GM21825 (cell line): ENCODE measurements around the gene GPR84.

Experiments used
- ATAC-seq: cut with Tn5 transposase; IDR thresholded peaks from one replicate; pipeline ENCODE4 v1.9.1; 2021; ENCODE audit warnings: mild to moderate bottlenecking, moderate library complexity; ENCODE audit not compliant: unreplicated experiment

GPR84 gene

DNA sequence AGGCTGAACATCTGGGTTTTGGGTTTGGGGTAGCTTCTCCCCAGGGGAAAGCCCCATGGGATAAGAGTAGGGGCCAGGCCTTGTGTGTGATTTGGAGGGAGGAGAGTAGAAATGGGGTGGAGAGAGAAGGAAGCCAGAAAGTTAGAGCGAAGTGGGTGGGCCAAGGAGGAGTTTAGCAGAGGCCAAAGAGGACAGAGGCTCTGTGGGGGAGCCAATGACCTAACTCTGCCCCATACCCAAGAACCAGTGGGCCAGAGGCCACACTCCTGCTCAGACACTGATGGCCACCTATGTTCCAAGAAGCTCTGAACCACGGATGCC is 10.9 kb upstream of the GPR84 start:
- no peak for ATAC-seq

DNA sequence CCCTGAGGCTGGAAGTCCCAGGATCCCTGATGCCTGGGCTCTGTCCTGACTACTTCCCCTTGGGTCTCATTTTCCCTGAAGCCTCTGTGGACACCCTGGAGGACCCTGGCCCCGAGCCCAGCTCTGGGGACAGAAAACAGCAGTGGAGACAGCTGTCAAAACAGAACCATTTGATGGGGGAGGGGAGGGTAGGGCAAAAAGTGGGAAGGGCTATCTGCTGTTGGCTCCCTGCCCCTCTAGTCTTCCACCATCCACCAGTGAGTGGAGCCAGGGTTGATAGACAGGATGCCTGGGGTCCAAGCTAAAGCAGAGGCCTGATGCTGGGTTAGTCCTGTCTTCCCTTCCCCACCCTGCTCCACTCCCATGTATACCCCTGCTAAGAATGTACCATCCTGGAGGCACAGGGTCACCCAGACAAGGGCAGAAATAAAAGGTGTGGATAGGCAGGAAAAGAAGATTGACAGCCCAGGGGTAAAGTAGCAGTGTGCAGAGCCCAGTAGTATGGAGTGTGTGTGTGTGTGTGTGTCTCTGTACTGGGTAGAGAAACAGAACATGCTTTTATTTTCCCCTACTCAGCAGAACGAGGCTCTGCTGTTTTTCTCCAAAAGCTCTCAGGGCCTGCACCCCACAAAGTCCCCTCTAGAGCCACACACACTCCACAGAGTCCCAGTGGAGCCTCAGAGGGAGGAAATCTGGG is 10.4 kb upstream of the GPR84 start:
- no peak for ATAC-seq

DNA sequence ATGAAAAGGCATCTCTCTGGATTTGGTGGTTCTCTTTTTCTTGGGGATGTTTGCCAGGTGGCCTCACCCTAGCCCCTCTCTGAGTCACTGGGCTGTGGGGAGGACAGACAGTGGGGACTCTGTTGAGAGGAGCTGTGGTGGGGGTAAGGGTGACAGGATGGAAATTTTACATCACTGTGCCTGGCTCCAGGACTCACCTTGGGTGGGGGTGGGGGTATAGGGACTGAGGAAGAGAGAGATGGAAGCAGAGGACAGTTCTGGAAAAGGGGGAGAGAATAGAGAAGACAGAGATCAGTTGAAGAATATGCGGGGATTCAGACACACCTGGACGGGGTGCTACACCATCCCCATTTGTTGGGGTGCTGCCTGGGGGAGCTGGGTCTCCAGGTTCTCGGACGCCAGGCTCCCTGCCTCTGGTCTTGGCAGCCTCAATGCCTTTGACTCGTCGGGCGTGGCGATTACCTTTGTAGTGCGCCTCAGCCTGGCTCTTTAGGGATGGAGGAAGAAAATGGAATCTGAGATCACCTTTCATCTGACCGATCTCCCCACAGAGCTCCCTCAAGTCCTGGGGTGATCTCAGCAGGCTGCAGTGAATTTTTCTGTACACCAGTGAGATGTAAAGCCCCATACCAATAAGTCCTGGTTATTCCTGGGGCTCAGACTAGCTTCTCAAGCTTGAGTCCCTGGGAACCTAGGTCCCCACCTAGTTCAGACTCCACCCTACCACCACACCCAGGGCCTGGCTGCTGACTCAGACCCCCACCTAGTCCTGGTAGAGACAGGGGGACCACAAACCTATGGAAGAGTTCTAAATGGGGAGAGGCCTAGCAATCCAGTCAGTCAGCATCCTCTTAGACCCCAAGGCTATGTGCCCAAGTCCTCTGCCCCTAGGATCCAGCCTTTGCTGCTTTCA is 9.6 kb upstream of the GPR84 start:
- ATAC-seq, result no peak

DNA sequence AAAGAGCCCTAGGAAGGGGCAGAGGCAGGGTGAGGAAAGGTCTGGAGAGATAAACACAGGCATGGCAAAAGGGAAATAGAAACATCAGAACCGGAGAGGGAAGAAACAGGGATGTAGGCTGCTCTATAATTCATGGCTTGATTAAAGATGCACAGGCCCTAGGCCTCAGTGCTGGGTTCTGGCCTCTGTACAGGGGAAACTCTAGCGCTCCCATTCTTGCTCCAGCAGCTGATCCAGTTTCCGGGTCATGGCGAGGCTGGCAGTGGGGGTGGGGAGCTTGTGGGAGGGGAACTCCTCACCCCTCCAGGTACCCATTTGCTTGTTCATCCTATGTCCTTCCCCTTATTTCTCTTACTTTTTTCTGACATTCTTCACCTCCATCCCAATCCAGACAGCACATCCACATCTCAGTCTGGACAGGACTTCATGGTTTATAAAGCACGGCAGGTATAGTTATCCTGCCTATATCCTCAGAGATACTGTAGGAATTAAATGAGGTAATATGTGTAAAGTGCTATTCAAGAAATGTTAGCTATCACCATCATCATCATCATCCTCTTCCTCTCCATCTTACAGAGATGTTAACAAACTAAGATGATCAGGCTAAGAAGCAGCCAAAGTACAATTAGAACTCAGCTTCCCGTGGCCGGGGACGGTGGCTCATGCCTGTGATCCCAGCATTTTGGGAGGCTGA is 8.0 kb upstream of the GPR84 start:
- ATAC-seq, result no peak

DNA sequence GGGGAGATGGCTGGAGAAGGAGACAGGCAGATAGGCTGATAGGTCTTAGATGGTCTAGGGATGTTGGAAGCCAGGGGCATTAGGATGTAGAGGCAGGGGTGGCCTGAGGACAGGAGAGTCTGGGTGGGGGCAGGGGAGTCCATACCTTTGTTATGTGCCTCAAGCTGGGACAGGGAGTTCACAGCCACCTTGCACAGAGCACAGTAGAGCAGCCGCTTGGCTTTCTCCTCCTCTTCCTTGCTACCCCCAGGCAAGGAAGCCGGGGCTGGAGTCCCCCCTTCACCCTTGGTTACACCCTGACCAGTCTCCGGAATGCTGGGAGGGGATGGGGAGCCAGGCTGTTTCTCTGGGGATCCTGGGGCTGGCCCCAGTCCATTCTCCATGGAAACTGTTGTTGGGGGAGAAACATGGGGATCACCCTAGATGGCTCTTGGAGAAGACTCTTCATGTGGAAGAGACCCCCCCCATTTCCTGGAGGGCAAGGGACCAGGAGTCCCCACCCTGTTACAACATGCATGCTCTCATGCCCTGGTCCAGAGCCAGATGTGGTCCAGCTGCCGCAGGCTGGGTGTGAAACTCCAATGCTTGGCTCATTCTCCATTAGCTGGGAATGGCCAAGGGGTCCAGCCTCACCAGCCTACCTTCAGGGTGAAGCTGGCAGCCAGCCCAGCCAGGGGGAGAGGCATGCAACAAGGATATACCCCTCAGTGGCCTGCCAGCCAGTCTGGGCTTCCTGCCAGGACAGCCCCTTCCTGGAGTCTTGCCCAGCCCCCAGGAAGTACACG is 7.2 kb upstream of the GPR84 start:
- no peak for ATAC-seq

DNA sequence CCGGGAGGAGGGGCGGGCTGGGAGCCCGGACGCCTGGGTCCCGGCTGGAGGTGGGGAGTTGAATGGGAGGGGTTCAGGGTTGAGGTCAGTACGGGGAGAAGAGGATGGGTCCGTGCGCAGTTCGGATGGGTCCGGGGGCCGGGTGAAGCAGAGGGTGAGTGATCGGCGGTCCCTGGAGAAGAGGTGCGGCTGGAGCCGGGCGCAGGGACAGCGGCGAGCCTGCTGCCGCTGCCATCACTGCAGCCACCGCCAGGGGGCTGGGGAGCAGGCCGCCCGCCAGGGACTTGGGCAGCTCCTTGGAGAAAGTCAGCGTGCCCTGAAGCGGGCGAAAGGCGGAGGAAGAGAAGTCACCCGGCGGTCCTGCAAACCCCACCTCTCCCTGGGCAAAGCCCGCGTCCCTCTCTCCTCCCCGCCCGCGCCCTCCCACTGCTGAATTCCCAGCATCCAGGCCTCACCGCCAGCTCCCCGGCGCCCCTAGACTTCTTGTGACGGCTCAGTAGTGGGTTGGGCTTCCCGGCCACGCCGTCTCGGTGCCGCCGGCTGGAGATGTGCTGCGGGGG is 6.0 kb upstream of the GPR84 start:
- no peak for ATAC-seq

DNA sequence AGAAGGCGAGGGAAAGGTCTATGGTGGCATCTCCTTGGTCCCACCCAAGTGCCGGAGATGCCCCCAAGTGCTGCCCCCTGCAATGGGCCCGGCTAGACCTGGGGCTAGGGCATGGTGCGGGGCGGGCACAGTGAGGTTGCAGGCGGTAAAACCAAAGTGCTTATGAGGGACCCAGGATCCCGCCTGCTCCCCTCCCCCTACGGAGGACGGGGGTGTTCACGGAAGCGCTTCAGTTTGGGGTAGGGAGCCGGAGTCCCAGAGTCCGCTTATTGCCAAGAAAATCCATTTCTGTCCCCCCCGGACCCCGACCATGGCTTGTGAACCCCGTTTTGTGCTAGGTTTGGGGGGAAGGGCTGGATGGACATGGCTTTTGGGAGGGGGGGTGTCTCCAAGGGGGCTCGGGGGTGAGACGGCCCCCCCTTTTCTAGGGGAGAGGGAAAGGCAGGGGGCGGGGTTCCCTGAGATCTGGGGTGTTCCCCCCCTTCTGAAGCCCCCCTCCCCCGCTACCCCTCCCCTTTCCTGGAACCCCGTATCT is 5.4 kb upstream of the GPR84 start:
- ATAC-seq, result no peak

DNA sequence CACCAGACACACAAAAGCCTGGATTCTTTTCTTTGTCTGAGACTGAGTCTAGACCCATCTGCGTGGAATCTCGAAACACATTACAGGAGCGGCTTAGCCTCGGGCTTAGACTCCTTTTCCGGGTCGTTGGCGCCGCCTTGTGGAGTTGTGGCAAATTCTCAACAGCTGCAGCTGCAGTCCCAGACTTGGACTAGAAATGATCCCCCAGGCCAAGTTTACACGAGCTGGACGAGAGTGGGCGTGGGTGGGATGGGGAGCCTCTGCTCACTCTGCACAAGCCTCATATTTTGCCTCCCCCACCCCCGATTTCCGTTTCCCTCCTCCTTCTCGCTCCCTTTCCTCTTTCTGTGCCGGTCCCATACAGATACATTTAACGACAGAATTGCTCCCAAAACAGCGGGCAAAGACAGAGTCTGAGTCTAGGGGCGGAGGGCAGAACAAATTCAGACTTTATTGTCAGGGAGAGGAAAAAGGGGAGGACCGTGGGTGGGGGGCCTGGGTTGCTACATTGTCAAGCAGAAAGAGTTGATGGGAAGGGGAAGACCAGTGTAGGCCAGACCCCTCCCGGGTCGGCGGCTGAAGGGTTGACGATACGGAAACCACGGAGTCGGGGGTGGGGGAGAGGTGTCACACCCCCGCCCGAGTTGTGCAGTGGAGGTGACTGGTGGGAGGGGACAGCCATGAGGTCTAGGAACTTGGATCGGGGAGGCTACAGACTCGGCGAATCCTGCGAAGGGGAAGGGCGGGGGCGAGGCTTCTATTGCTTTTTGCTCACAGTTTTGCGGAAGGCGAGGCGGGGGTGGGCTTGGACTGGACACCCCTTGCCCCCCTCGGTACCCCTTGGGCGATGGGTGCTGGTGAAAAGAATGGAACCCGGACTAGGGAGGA is 4.7 kb upstream of the GPR84 start:
- peak; percentile 63 for ATAC-seq

DNA sequence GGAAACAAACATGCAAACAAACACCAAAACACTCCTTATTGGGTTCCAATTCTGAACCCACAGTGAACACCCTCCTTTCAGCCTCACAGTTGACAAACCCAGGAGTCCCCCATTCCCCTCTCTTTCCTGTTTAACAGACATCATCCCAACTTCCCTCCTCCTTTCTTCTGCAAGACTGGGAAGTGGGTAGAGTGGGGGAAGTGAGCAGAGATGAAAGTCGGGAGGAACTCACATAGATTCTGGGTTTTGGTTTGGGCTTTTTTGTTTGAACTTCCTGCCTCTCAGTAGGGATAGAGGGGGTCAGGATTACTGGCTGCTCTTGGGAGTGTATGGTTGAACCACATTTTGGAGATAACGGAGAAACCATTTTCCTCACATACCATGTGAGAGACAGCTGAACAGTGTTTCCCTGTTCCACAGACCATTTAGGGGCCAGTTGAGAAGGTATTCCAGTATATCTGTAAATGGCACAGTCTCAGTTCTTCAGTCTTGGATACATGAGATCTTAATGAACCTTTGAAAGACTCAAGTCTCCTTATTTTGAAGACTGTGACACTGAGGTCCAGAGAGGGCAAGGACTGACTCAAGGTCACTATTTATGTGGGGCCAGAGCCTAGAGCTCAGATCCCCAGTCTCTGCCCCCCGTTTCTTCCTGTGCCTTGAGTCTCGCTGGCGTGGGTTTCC is 3.9 kb upstream of the GPR84 start:
- ATAC-seq, result no peak

DNA sequence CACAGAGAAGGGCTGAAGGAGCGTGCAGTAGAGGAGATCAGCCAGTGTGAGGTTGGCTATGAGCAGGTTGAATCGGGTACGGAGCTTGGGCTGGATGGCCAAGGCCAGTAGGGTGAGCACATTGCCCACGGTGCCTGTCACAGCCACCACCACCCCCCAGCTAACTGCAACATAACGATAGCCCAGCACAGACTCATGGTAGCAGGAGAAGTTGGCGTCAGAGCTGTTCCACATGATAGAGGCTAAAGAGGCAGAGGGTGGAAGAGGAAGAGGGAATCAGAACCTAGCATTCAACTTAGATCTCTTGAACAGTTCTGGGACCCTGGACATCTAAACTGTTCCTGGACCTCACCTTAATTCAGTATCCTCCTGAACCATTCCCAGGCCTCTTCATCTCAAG is 668 bp downstream of the GPR84 start:
- ATAC-seq, result no peak

DNA sequence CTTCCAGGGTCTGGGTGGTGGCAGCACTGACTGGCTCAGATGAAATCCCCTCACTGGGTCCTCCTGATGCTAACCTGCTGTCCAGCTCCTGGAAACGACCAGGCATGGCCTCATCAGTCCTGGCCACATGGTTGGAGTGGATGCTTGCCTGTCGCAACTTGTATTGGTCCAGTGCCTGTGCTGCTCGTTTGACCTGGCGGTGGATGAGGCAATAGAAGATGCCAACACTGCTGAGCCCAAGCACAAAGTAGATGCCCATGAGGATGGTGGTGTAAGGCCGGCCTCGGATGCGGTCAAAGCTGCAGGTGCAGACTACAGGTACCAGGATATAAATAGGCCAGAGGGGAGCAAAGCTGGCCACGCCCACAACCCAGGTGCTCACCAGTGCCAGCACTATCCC is 1.2 kb downstream of the GPR84 start:
- ATAC-seq, result no peak

DNA sequence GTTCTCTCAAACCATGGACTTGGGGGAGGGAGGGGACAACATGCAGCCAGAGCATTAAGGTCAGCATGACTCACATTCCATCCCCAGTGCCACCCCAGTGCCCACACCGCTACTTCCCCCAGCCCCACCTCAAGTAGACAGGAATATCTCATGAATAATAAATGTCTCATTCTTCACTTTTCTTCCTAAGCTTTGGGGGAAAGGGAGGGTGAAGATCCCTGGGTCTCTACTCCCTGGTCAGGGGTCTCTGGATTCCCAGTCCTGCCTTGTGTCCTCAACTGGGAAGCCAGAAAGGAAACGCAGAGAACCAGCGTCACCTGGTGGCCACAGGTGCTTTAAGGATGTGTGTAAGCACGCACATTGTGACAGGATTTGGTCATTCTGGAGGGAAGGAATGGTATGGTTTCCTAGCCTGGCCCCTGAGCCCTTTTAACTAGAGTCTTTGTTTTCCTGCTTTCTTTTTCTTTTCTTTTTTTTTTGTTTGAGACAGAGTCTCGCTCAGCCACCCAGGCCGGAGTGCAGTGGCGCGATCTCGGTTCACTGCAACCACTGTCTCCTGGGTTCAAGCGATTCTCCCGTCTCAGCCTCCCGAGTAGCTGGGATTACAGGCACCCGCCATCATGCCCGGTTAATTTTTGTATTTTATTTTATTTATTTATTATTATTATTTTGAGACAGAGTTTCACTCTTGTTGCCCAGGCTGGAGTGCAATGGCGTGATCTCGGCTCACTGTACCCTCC is 3.4 kb downstream of the GPR84 start:
- no peak for ATAC-seq

DNA sequence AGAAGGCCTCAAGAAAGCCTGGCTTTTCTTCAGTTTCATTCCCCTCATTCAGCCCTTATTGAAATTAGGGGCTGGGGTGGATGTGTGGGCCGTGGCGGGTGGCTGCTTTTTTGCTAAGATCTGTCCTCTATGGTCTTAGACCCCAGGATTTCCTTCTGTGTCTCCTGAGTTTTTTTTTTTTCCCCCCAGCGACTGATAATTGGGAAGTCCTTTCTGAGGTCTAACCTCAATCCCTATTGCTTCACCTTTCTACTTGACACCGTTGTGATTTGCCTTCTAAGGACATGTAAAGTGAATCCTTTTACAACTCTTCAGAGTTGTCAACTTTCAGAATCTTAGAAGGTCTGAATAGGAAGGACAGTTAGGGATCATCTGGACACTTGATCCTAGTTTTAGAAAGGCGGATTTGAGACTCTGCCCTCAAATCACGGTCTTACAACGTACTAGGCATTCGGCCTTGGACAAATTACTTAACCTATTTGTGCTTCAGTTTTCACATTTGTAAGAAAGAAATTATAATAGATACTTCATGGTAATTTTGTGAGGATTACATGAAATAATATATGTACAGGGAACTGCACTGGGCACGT is 4.4 kb downstream of the GPR84 start:
- no peak for ATAC-seq

DNA sequence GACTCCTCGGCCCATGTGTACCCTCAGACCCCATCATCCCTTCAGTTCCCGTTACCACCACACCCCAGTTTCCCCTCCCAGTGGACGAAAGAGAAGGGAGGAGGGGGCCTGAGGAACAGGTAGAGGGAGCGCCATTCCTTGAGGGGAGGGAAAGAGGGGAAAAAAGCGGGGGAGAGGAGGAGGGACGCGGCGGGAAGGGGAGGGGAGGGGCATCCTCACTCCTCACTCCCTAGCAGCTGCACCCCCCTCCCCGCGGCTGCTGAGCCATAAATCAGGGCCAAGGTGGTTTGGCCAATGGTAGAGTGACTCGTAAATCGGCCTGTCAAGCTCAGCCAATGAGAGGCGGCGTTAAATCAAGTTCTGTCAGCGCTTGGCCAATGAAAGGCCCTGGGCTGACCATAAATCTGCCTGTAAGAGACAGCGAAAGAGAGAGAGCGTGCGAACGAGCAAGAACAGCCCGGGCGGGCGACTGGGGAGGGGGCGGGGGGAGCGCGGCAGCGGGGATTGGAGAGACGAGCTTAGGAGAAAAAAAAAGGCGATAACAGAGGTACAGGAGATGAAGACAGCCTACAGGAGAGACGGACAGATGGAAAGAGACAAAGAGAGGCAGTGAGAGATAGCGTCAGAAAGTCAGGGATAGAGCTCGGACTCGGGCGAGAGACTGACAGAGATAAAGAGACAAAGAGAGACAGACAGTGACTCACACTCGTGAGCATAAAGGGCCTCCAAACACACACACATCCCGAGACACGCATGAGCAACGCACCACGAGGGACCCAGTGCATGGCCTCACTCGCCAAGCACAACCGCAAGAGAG is 5.1 kb downstream of the GPR84 start:
- ATAC-seq, result peak; percentile 91

DNA sequence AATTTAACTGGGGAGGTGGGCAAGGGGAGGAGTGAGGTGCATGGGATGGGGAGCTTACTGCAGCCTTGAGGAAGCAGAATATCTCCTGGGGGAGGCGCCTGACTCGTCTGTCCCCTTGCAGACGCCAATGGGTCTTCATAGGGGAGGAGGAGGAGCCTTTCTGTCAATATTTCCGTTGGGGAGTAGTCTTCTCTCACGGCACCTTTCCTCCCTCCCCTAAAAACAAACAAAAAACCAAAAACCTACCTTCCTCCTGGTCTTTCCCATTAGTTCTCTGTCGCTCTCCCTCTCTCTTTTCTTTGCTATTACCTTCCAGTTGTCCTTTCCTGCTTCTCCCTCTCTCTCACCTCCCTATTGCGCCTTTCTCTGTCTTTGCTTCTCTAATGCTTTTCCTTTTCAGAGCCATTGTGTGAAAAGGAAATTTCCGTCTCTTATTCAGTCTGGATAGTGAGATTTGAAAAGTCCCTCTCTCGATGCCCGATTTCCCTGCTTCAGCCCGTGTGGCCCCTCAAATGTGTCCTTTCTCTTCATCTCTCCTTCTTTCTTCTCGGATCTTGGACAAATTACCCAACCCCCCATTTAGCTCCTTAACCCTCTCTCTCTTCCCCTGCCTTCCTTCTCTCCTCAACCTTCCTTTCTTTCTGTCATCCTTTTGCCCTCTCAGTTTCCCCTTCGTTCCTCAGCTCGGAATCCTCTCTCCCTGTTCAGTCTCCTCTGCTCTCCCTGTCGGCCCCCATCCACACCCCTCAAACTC is 5.9 kb downstream of the GPR84 start:
- ATAC-seq, result no peak

DNA sequence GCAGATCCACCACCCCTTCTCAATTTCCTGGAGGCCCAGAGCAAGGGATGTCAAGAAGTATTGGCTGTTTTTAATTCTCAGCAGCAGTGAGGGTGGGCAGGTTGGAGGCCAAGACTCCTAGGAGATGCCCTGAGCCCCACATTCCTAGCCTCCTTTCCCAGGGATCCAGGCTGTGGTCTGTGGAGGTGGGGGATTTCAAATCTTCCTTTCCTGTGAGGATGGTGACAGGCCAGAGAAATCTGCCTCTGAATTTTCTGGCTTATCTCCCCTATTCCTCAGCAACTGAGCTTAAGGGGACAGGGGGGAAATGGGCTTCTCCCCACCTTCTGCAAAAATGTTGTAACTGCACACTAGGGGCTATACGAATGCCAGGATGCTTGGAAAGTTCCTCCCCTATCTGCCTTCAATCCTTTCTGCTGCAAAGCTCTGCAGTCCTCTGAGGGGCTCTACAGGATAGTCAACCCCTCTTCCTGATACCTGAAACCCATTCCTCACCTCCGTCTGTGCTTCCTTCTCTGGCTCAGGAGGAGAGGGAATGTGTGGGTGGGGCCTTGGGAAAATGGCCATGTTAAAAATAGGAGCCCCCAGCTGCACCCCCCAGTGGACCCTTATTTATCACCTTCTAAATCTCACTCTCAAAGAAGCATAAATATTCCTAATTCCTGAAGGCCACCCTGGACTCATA is 6.6 kb downstream of the GPR84 start:
- ATAC-seq, result no peak
